KMS-11 (cell line): ENCODE measurements around the gene EIF5AL1.

Experiments used
- H2AFZ ChIP-seq: fragments of 200-600 bp; sonication (generic); 2 replicates; pipeline ENCODE4 v1.6.1; 2016; ENCODE audit warnings: antibody characterized with exemption, mixed run types, low read depth
- H3K27ac ChIP-seq: fragments of 200-600 bp; sonication (generic); 2 replicates; pipeline ENCODE4 v1.6.1; 2016; ENCODE audit warnings: mild to moderate bottlenecking, mixed run types
- H3K27me3 ChIP-seq: fragments of 200-600 bp; sonication (generic); 2 replicates; pipeline ENCODE4 v1.6.1; 2017; ENCODE audit warnings: mild to moderate bottlenecking, low read depth, mixed run types, moderate library complexity; ENCODE audit not compliant: insufficient read depth
- H3K36me3 ChIP-seq: fragments of 200-600 bp; sonication (generic); 2 replicates; pipeline ENCODE4 v1.6.1; 2017; ENCODE audit warnings: mild to moderate bottlenecking, mixed run types; ENCODE audit not compliant: insufficient read depth
- H3K4me1 ChIP-seq: fragments of 200-600 bp; sonication (generic); 2 replicates; pipeline ENCODE4 v1.6.1; 2016; ENCODE audit warnings: mild to moderate bottlenecking, low read depth, mixed run types; ENCODE audit not compliant: poor library complexity, severe bottlenecking
- H3K4me2 ChIP-seq: fragments of 200-600 bp; sonication (generic); 2 replicates; pipeline ENCODE4 v1.7.0; 2016; ENCODE audit warnings: mild to moderate bottlenecking, mixed run types
- H3K4me3 ChIP-seq: fragments of 200-600 bp; sonication (generic); IDR thresholded peaks from 2 replicates; pipeline ENCODE4 v1.6.1; 2017; ENCODE audit warnings: low read depth, low read length, mixed read lengths; ENCODE audit not compliant: insufficient read depth
- H3K79me2 ChIP-seq: fragments of 200-600 bp; sonication (generic); 2 replicates; pipeline ENCODE4 v1.6.1; 2016; ENCODE audit warnings: low read depth, mixed run types; ENCODE audit not compliant: insufficient read depth
- H3K9ac ChIP-seq: fragments of 200-600 bp; sonication (generic); 2 replicates; pipeline ENCODE4 v1.6.1; 2016; ENCODE audit warnings: mild to moderate bottlenecking, mixed run types
- H4K20me1 ChIP-seq: fragments of 200-600 bp; sonication (generic); 2 replicates; pipeline ENCODE4 v1.6.1; 2016; ENCODE audit warnings: mild to moderate bottlenecking, mixed run types; ENCODE audit not compliant: insufficient read depth
- CTCF ChIP-seq: fragments of 200-600 bp; sonication (generic); conservative IDR thresholded peaks from 2 replicates; pipeline ENCODE4 v1.6.1; 2017; ENCODE audit warnings: low read depth, mild to moderate bottlenecking, antibody characterized with exemption, low read length, moderate library complexity, mixed read lengths

EIF5AL1 gene

GRCh38 chr10:79559726-79560125 is 47.4 kb downstream of the EIF5AL1 start:
- Histone ChIP-seq H3K27ac (no peak overlapping the region), H3K9ac (no peak overlapping the region), H3K36me3 (no peaks in the 10 kb centered on the region)

GRCh38 chr10:79560160-79560709 is 47.9 kb downstream of the EIF5AL1 start, which contains the start of gene SFTPA2:
SFTPA2 (minus strand) TSS chr10:79560407; CDS start chr10:79559483, 924 bp downstream.
- H3K9ac ChIP-seq: no peak within 1 kb of the TSS
- H3K36me3 ChIP-seq: no peaks in the 10 kb centered on the region
- H2AFZ ChIP-seq: no peak within 1 kb of the TSS
- no peaks in the 10 kb centered on the region for H3K27me3 ChIP-seq
- no peak within 1 kb of the TSS for H3K4me3 ChIP-seq
- H3K79me2 ChIP-seq: no peaks in the 10 kb centered on the region
- H3K4me2 ChIP-seq: no peak within 1 kb of the TSS
- no peak within 1 kb of the TSS for H3K27ac ChIP-seq
- H4K20me1 ChIP-seq: no peaks in the 10 kb centered on the region
- no peak for TF ChIP-seq CTCF
- H3K4me1 ChIP-seq: no peaks in the 10 kb centered on the region

More at GRCh38 chr10:79559726-79560125, 47.4 kb downstream of the EIF5AL1 start:
- Histone ChIP-seq H3K4me2 (no peak overlapping the region), H2AFZ (no peak overlapping the region), H3K4me3 (no peak overlapping the region), H3K4me1 (no peaks in the 10 kb centered on the region), H4K20me1 (no peaks in the 10 kb centered on the region), H3K27me3 (no peaks in the 10 kb centered on the region), H3K79me2 (no peaks in the 10 kb centered on the region)
- TF ChIP-seq CTCF: no peak

- Histone ChIP-seq H3K36me3 (no peaks in the 10 kb centered on the region), H3K4me2 (no peak overlapping the region), H3K9ac (no peak overlapping the region), H3K4me3 (no peak overlapping the region), H4K20me1 (no peaks in the 10 kb centered on the region), H3K79me2 (no peaks in the 10 kb centered on the region), H3K4me1 (no peaks in the 10 kb centered on the region), H3K27me3 (no peaks in the 10 kb centered on the region), H3K27ac (no peak overlapping the region), H2AFZ (no peak overlapping the region)
- no peak for TF ChIP-seq CTCF
Measured at GRCh38 chr10:79561257-79561656, 48.9 kb downstream of the EIF5AL1 start.

GRCh38 chr10:79562135-79562756 is 49.9 kb downstream of the EIF5AL1 start:
- H3K4me2 ChIP-seq: no peak overlapping the region

More at GRCh38 chr10:79562135-79562756, 49.9 kb downstream of the EIF5AL1 start:
- Histone ChIP-seq H3K79me2 (no peaks in the 10 kb centered on the region), H3K4me1 (no peaks in the 10 kb centered on the region), H3K36me3 (no peaks in the 10 kb centered on the region), H3K27ac (no peak overlapping the region), H3K9ac (no peak overlapping the region), H3K27me3 (no peaks in the 10 kb centered on the region), H4K20me1 (no peaks in the 10 kb centered on the region), H2AFZ (peak overlapping the region; percentile 29; the same call in 1 of the 2 replicates), H3K4me3 (no peak overlapping the region)
- peak; percentile 79 for TF ChIP-seq CTCF
